PC-3 (cell line): ENCODE measurements around the gene SLC16A12. TPM values are rescaled to one million over a fixed set of nuclear protein-coding genes. Genes with fewer than 3 reads are reported as not detected.
A peak's percentile ranks its signal among the peaks of the same experiment; 100 is the strongest.

Experiments used
- ATAC-seq: fragments of 200-7000 bp; cut with Tn5 transposase; 2 replicates; pipeline ENCODE4 v1.9.1; 2020; ENCODE audit warnings: mild to moderate bottlenecking, moderate library complexity
- BruUV-seq: library from RNA; stranded (reverse); fragments of 400-500 nt; replicated peaks from 2 replicates; lab custom pipeline; 2021; lab: Mats Ljungman, UMichigan
- CTCF ChIA-PET: fragments of 300-600 bp; sonication (Branson Sonifier 250); formaldehyde crosslinking; loops from one replicate; lab custom pipeline; 2022; ENCODE audit warnings: antibody characterized with exemption; lab: Charles Lee
- POLR2A ChIA-PET: fragments of 300-600 bp; sonication (Branson Sonifier 250); formaldehyde crosslinking; loops from one replicate; lab custom pipeline; 2022; ENCODE audit warnings: antibody characterized with exemption; ENCODE audit not compliant: unreplicated experiment; lab: Charles Lee
- DNase-seq: peaks from one replicate; pipeline ENCODE4 v3.0.0-alpha.2; 2015
- H2AFZ ChIP-seq: fragments of 300-600 bp; sonication (generic); 2 replicates; pipeline ENCODE4 v1.6.0; 2016; ENCODE audit warnings: antibody characterized with exemption, low read length
- H3F3A ChIP-seq: fragments of 300-600 bp; sonication (generic); one replicate; pipeline ENCODE4 v1.6.0; 2017; ENCODE audit warnings: antibody characterized with exemption, low read length, control low read depth, mild to moderate bottlenecking; ENCODE audit not compliant: unreplicated experiment
- H3K27ac ChIP-seq: fragments of 300-600 bp; sonication (generic); 2 replicates; pipeline ENCODE4 v1.5.1; 2016; ENCODE audit warnings: mild to moderate bottlenecking, low read length
- H3K27me3 ChIP-seq: fragments of 300-600 bp; sonication (generic); 2 replicates; pipeline ENCODE4 v1.6.1; 2016; ENCODE audit warnings: low read length, mixed read lengths
- H3K36me3 ChIP-seq: fragments of 300-600 bp; sonication (generic); 2 replicates; pipeline ENCODE4 v1.6.1; 2016; ENCODE audit warnings: low read depth, mixed run types, low read length, mixed read lengths
- H3K4me1 ChIP-seq: fragments of 300-600 bp; sonication (generic); 2 replicates; pipeline ENCODE4 v1.5.1; 2016; ENCODE audit warnings: low read length; ENCODE audit not compliant: insufficient read depth
- H3K4me2 ChIP-seq: fragments of 300-600 bp; sonication (generic); 2 replicates; pipeline ENCODE4 v1.6.0; 2016; ENCODE audit warnings: low read length
- H3K4me3 ChIP-seq: fragments of 300-600 bp; sonication (generic); 2 replicates; pipeline ENCODE4 v1.5.1; 2016; ENCODE audit warnings: mild to moderate bottlenecking, low read length, mixed read lengths
- H3K79me2 ChIP-seq: fragments of 300-600 bp; sonication (generic); 2 replicates; pipeline ENCODE4 v1.6.1; 2017; ENCODE audit warnings: low read length, mixed read lengths
- H3K9ac ChIP-seq: fragments of 300-600 bp; sonication (generic); 2 replicates; pipeline ENCODE4 v1.6.0; 2016; ENCODE audit warnings: mild to moderate bottlenecking, low read length
- H3K9me2 ChIP-seq: fragments of 300-600 bp; sonication (generic); replicated peaks from 2 replicates; pipeline ENCODE4 v1.6.1; 2016; ENCODE audit warnings: mixed run types, low read length, mixed read lengths
- H3K9me3 ChIP-seq: fragments of 300-600 bp; sonication (generic); 2 replicates; pipeline ENCODE4 v1.6.1; 2016; ENCODE audit warnings: low read length, mixed read lengths
- H4K20me1 ChIP-seq: fragments of 300-600 bp; sonication (generic); 2 replicates; pipeline ENCODE4 v1.6.1; 2016; ENCODE audit warnings: low read length, mixed read lengths
- EZH2 ChIP-seq: fragments of 300-600 bp; sonication (generic); IDR thresholded peaks from one replicate; pipeline ENCODE4 v1.6.1; 2017; ENCODE audit warnings: antibody characterized with exemption, mild to moderate bottlenecking, low read length; ENCODE audit not compliant: unreplicated experiment
- EZH2phosphoT487 ChIP-seq: fragments of 300-600 bp; sonication (generic); IDR thresholded peaks from 2 replicates; pipeline ENCODE4 v1.6.1; 2018; ENCODE audit warnings: mild to moderate bottlenecking, antibody characterized with exemption, low read length, borderline replicate concordance
- intact Hi-C: fragments of 100-400 bp; cut with micrococcal nuclease; formaldehyde crosslinking; loops from 2 replicates; pipeline ENCODE4 v1.9.0; 2023
- total RNA-seq: library from RNA; depleted of rRNA; stranded (reverse); fragments of >200 nt; gene quantifications from 2 replicates; pipeline ENCODE4 v1.2.3, GENCODE V29; 2014
- TF ChIP-seq, protein P1 (sequence below): fragments of 300-600 bp; sonication (generic); conservative IDR thresholded peaks from 2 replicates; pipeline ENCODE4 v1.5.1; 2017; ENCODE audit warnings: antibody characterized with exemption, low read depth, mild to moderate bottlenecking, low read length

SLC16A12 gene
- total RNA-seq, 1 experiment from 2014 or later = not detected

DNA sequence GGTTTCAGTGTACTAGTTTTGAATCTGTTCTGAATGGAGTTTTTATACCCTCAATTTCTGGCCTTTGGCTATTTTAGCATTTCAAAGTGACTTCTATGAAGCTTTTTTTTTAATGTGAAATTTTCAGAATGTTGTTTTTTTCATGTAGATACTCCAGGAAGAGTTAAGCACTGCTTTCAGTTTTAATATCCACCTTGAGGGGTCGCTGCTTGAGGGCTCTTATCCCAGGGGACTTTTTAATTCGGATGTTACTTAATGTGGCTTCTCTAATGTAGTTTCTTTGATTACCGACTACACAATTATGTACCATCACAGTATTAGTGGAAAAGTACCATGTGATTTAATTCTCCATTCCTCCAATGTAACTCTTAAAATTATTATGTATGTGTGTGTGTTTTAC, 115.8 kb downstream of the SLC16A12 start:
- no peak for ATAC-seq
- H4K20me1 ChIP-seq = no peaks in the 10 kb centered on the region
- no peak overlapping the region for H2AFZ ChIP-seq
- peaks cover 57% of the 10 kb centered on the region for H3K79me2 ChIP-seq
- TF ChIP-seq EZH2 (no peak), EZH2phosphoT487 (no peak)
- TF ChIP-seq, protein P1, sequence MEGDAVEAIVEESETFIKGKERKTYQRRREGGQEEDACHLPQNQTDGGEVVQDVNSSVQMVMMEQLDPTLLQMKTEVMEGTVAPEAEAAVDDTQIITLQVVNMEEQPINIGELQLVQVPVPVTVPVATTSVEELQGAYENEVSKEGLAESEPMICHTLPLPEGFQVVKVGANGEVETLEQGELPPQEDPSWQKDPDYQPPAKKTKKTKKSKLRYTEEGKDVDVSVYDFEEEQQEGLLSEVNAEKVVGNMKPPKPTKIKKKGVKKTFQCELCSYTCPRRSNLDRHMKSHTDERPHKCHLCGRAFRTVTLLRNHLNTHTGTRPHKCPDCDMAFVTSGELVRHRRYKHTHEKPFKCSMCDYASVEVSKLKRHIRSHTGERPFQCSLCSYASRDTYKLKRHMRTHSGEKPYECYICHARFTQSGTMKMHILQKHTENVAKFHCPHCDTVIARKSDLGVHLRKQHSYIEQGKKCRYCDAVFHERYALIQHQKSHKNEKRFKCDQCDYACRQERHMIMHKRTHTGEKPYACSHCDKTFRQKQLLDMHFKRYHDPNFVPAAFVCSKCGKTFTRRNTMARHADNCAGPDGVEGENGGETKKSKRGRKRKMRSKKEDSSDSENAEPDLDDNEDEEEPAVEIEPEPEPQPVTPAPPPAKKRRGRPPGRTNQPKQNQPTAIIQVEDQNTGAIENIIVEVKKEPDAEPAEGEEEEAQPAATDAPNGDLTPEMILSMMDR = peak; percentile 42; the same call in 1 of the 2 replicates
- H3F3A ChIP-seq = peaks cover 4% of the 10 kb centered on the region
- H3K9ac ChIP-seq = no peak overlapping the region
- ChIA-PET CTCF (interaction anchor here (0.6 kb wide), 1 partner anchor 221 kb away, joined by 5 read pairs; no protein-coding TSS in a partner anchor), POLR2A (no interaction called here)
- peak overlapping the region; percentile 56 for H3K4me2 ChIP-seq
- intact Hi-C loops = no loop called here
- no peaks in the 10 kb centered on the region for H3K9me3 ChIP-seq
- H3K4me3 ChIP-seq = peak overlapping the region; percentile 37; the same call in 1 of the 2 replicates
- H3K27me3 ChIP-seq = no peaks in the 10 kb centered on the region
- BruUV-seq = no TSS peak
- no peaks in the 10 kb centered on the region for H3K9me2 ChIP-seq
- DNase-seq = no peak
- H3K27ac ChIP-seq = no peak overlapping the region
- H3K4me1 ChIP-seq = peaks cover 40% of the 10 kb centered on the region
- peaks cover 11% of the 10 kb centered on the region; the same call in 1 of the 2 replicates for H3K36me3 ChIP-seq

DNA sequence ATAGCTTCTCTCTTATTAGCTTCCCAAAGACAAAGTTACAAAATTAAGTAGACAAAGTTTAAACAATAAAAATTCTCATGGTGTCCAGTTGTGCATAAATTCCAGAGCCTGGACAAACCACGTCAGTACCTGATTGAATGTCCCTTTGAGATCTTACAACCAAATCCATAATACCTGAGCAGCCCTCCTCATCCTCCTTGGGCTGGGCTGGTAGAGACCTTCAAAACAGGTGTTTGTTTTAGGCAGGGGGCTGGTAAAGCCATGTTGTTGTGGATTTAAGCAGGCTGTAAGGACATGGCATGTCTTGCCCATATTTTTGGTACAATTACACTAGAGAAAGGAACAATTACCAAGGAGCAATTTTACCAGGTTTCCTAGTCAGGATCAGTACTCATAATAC, 118.9 kb downstream of the SLC16A12 start:
- H3K79me2 ChIP-seq = peaks cover 71% of the 10 kb centered on the region
- peaks cover 45% of the 10 kb centered on the region for H3K4me1 ChIP-seq
- ChIA-PET CTCF (no interaction called here), POLR2A (no interaction called here)
- intact Hi-C loops = no loop called here
- DNase-seq = no peak
- ATAC-seq = no peak
- no TSS peak for BruUV-seq
- no peak overlapping the region for H3K27ac ChIP-seq
- H3K9me2 ChIP-seq = no peaks in the 10 kb centered on the region
- H3K9me3 ChIP-seq = no peaks in the 10 kb centered on the region
- H3K4me3 ChIP-seq = peak overlapping the region; percentile 80
- TF ChIP-seq EZH2phosphoT487 = no peak
- peaks cover 11% of the 10 kb centered on the region; the same call in 1 of the 2 replicates for H3K36me3 ChIP-seq
- H3K9ac ChIP-seq = no peak overlapping the region
- no peak overlapping the region for H2AFZ ChIP-seq
- H4K20me1 ChIP-seq = no peaks in the 10 kb centered on the region
- peak overlapping the region; percentile 74 for H3K4me2 ChIP-seq
- H3F3A ChIP-seq = peaks cover 4% of the 10 kb centered on the region
- H3K27me3 ChIP-seq = no peaks in the 10 kb centered on the region

DNA sequence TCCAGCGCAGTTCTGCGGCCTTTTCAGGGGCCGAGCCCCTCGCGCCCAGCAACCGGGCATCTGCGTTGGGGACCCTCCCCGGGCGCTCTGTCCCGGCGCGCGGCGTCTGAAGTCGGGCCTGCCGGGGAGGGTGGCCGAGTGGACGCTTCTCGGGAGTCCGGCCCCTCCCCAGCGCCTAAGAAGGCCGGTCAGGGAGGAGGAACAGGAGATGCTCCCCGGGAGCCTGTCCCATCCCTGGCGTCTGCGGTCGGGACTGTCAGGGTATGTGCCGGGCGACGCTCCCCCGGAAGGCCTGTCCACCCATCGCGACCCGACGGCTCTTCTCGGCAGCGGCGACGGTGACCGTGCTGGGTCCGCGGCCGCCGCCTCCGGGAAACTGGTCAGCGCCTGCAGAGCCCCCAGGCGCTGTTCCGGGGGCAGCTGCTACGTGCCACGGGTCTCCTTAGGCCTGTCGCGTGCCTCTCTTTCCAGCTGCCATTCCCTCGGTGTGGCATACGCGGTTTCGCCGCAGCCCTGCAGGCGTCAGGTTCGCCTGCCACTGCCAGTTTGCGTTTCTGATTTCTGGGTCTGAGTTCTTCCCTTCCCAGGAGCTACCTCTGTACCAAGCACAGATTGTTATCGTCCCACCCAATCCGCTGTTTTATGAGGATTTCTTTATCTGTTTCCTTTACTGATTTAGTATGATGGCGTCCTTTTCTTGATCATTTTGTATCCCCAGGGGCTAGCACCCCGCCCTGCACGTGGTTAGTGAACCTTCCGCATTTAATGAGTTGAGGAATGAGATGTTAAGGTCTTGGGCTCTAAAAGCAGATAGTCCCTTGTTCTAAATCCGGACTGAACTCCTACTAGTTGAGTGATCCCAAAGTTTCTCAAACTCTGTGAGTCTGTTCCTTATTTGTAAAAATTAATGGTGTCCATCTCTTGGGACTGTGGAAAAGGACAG, 120.2 kb downstream of the SLC16A12 start:
- H3K36me3 ChIP-seq = peaks cover 6% of the 10 kb centered on the region; the same call in 1 of the 2 replicates
- H3K79me2 ChIP-seq = peaks cover 67% of the 10 kb centered on the region
- H3F3A ChIP-seq = no peaks in the 10 kb centered on the region
- peak overlapping the region; percentile 80 for H3K4me3 ChIP-seq
- no peaks in the 10 kb centered on the region for H3K27me3 ChIP-seq
- H3K9me3 ChIP-seq = no peaks in the 10 kb centered on the region
- intact Hi-C loops = loop anchor here (1.0 to 2.0 kb wide), 2 partner anchors 22 to 198 kb away; partner anchors contain the start of gene IFIT1
- CTCF ChIA-PET = interaction anchor here (0.9 kb wide), 1 partner anchor 15 kb away, joined by 3 read pairs; no protein-coding TSS in a partner anchor
- POLR2A ChIA-PET = no interaction called here
- peak overlapping the region; percentile 74 for H3K4me2 ChIP-seq
- TF ChIP-seq, protein P1 = no peak
- TF ChIP-seq EZH2 (no peak), EZH2phosphoT487 (no peak)
- H4K20me1 ChIP-seq = no peaks in the 10 kb centered on the region
- peaks cover 32% of the 10 kb centered on the region for H3K4me1 ChIP-seq
- peak overlapping the region; percentile 71 for H2AFZ ChIP-seq
- no TSS peak for BruUV-seq
- H3K27ac ChIP-seq = peak overlapping the region; percentile 71
- peak; percentile 65 for ATAC-seq
- H3K9me2 ChIP-seq = no peaks in the 10 kb centered on the region
- peak overlapping the region; percentile 82 for H3K9ac ChIP-seq
- DNase-seq = peak; percentile 35
